H9 (cell line): ENCODE measurements around the gene EPHB2. TPM values are rescaled to one million over a fixed set of nuclear protein-coding genes. Genes with fewer than 3 reads are reported as not detected.

Source experiments
- DNase-seq: peaks from one replicate; pipeline ENCODE4 v3.0.0-alpha.2; 2017
- H2AFZ ChIP-seq: one replicate; pipeline ENCODE4 v1.6.1; 2013; ENCODE audit warnings: mild to moderate bottlenecking, low read length, control low read depth, moderate library complexity
- H2AK5ac ChIP-seq: 2 replicates; pipeline ENCODE4 v1.6.1; 2013; ENCODE audit warnings: low read length, control low read depth, mixed read lengths; ENCODE audit not compliant: insufficient read length
- H2BK120ac ChIP-seq: one replicate; pipeline ENCODE4 v1.6.1; 2013; ENCODE audit warnings: low read depth, mild to moderate bottlenecking, low read length, control low read depth, inconsistent platforms; ENCODE audit not compliant: poor library complexity, severe bottlenecking
- H2BK12ac ChIP-seq: 2 replicates; pipeline ENCODE4 v1.6.1; 2013; ENCODE audit warnings: low read length, control low read depth, mixed read lengths, low read depth; ENCODE audit not compliant: insufficient read length
- H2BK15ac ChIP-seq: 2 replicates; pipeline ENCODE4 v1.6.1; 2013; ENCODE audit warnings: low read depth, low read length, control low read depth
- H2BK20ac ChIP-seq: one replicate; pipeline ENCODE4 v1.6.1; 2013; ENCODE audit warnings: low read depth, mild to moderate bottlenecking, low read length, control low read depth, inconsistent platforms; ENCODE audit not compliant: poor library complexity, severe bottlenecking
- H2BK5ac ChIP-seq: 2 replicates; pipeline ENCODE4 v1.6.1; 2013; ENCODE audit warnings: low read length, control low read depth, mixed read lengths; ENCODE audit not compliant: insufficient read length
- H3K14ac ChIP-seq: 2 replicates; pipeline ENCODE4 v1.6.1; 2013; ENCODE audit warnings: low read length, control low read depth; ENCODE audit not compliant: insufficient read depth
- H3K18ac ChIP-seq: 2 replicates; pipeline ENCODE4 v1.6.1; 2013; ENCODE audit warnings: low read depth, mild to moderate bottlenecking, mixed read lengths, low read length, control low read depth; ENCODE audit not compliant: insufficient read length
- H3K23ac ChIP-seq: 2 replicates; pipeline ENCODE4 v1.6.1; 2013; ENCODE audit warnings: low read length, control low read depth, mixed read lengths, low read depth; ENCODE audit not compliant: insufficient read length
- H3K23me2 ChIP-seq: 2 replicates; pipeline ENCODE4 v1.6.1; 2013; ENCODE audit warnings: low read depth, mild to moderate bottlenecking, mixed read lengths, low read length, control low read depth; ENCODE audit not compliant: insufficient read length, poor library complexity, severe bottlenecking
- H3K27ac ChIP-seq: 2 replicates; pipeline ENCODE4 v1.5.1; 2013; ENCODE audit warnings: low read length, control low read depth, mixed read lengths, low read depth; ENCODE audit not compliant: insufficient read length
- H3K27me3 ChIP-seq: 2 replicates; pipeline ENCODE4 v1.6.1; 2013; ENCODE audit warnings: low read length, control low read depth, inconsistent platforms; ENCODE audit not compliant: insufficient read depth
- H3K4ac ChIP-seq: 2 replicates; pipeline ENCODE4 v1.6.1; 2013; ENCODE audit warnings: low read depth, mild to moderate bottlenecking, control low read depth, inconsistent platforms, low read length, moderate library complexity
- H3K4me1 ChIP-seq: 2 replicates; pipeline ENCODE4 v1.6.1; 2013; ENCODE audit warnings: low read length, control low read depth, inconsistent platforms; ENCODE audit not compliant: insufficient read depth
- H3K4me2 ChIP-seq: 2 replicates; pipeline ENCODE4 v1.6.1; 2013; ENCODE audit warnings: low read length, control low read depth, mixed read lengths; ENCODE audit not compliant: insufficient read length, insufficient read depth
- H3K56ac ChIP-seq: 2 replicates; pipeline ENCODE4 v1.6.1; 2013; ENCODE audit warnings: low read depth, mild to moderate bottlenecking, mixed read lengths, low read length, control low read depth; ENCODE audit not compliant: insufficient read length
- H3K79me1 ChIP-seq: 2 replicates; pipeline ENCODE4 v1.6.1; 2013; ENCODE audit warnings: low read depth, mild to moderate bottlenecking, moderate library complexity, low read length, control low read depth, inconsistent platforms; ENCODE audit not compliant: insufficient read depth, poor library complexity, severe bottlenecking
- H3K79me2 ChIP-seq: 2 replicates; pipeline ENCODE4 v1.6.1; 2013; ENCODE audit warnings: low read length, control low read depth, inconsistent platforms; ENCODE audit not compliant: insufficient read depth
- H3K9ac ChIP-seq: 2 replicates; pipeline ENCODE4 v1.6.1; 2013; ENCODE audit warnings: low read length, control low read depth, mixed read lengths; ENCODE audit not compliant: insufficient read length; ENCODE audit errors: extremely low read depth
- H3K9me3 ChIP-seq: one replicate; pipeline ENCODE4 v1.6.1; 2013; ENCODE audit warnings: low read depth, low read length, inconsistent platforms; ENCODE audit not compliant: control insufficient read depth
- H3T11ph ChIP-seq: one replicate; pipeline ENCODE4 v1.6.1; 2013; ENCODE audit warnings: mild to moderate bottlenecking, low read length, control low read depth, inconsistent platforms
- H4K20me1 ChIP-seq: one replicate; pipeline ENCODE4 v1.6.1; 2013; ENCODE audit not compliant: control insufficient read depth, insufficient read length, insufficient read depth
- H4K5ac ChIP-seq: 2 replicates; pipeline ENCODE4 v1.6.1; 2013; ENCODE audit warnings: low read depth, mild to moderate bottlenecking, mixed read lengths, low read length, control low read depth; ENCODE audit not compliant: insufficient read length
- H4K8ac ChIP-seq: replicated peaks from 2 replicates; pipeline ENCODE4 v1.6.1; 2013; ENCODE audit warnings: low read length, control low read depth, mixed read lengths, low read depth; ENCODE audit not compliant: insufficient read length
- H4K91ac ChIP-seq: 2 replicates; pipeline ENCODE4 v1.6.1; 2013; ENCODE audit warnings: low read depth, mild to moderate bottlenecking, moderate library complexity, mixed read lengths, low read length, control low read depth; ENCODE audit not compliant: insufficient read length
- H3K27ac Mint-ChIP-seq, 3 experiments: 2 replicates in 2 of 3; 3 replicates in 1 of 3; pipeline ENCODE4 v1.8.0; 2020 to 2021; ENCODE audit warnings: mixed read lengths in 3 of 3, mild to moderate bottlenecking in 1 of 3, moderate library complexity in 1 of 3
- H3K27me3 Mint-ChIP-seq: 2 replicates; pipeline ENCODE4 v1.8.0; 2021; ENCODE audit warnings: low read depth, mild to moderate bottlenecking, moderate library complexity, mixed read lengths
- H3K36me3 Mint-ChIP-seq, 3 experiments: 2 replicates in 2 of 3; 3 replicates in 1 of 3; pipeline ENCODE4 v1.8.0; 2020 to 2021; ENCODE audit warnings: low read depth in 3 of 3, mixed read lengths in 3 of 3; ENCODE audit not compliant: insufficient read depth in 1 of 3
- H3K4me1 Mint-ChIP-seq, 2 experiments: 2 replicates each; pipeline ENCODE4 v1.8.0; 2020; ENCODE audit warnings: mixed read lengths in 2 of 2
- H3K4me3 Mint-ChIP-seq, 2 experiments: 2 replicates in 1 of 2; 3 replicates in 1 of 2; pipeline ENCODE4 v1.8.0; 2020 to 2021; ENCODE audit warnings: mild to moderate bottlenecking in 2 of 2, mixed read lengths in 2 of 2, moderate library complexity in 1 of 2
- H3K9me3 Mint-ChIP-seq, 2 experiments: 2 replicates in 1 of 2; 3 replicates in 1 of 2; pipeline ENCODE4 v1.8.0; 2020; ENCODE audit warnings: mild to moderate bottlenecking in 2 of 2, mixed read lengths in 2 of 2, moderate library complexity in 1 of 2
- CTCF ChIP-seq: fragments of 200-600 bp; sonication (generic); conservative IDR thresholded peaks from 3 replicates; pipeline ENCODE4 v1.8.0; 2021; ENCODE audit warnings: antibody characterized with exemption, mild to moderate bottlenecking
- WGBS: extraction: QIAGEN DNeasy Blood & Tissue Kit; methylation state at CpG from one replicate; pipeline ENCODE4 v1.1.7; 2013; ENCODE audit warnings: missing lambda C conversion rate, low lambda C conversion rate, mixed read lengths; ENCODE audit not compliant: insufficient read length; ENCODE audit errors: extremely low coverage; 5-methylcytosine and 5-hydroxymethylcytosine counted together
- total RNA-seq: library from RNA; stranded (reverse); gene quantifications from 2 replicates; pipeline ENCODE4 v1.2.1, GENCODE V29; 2021

The EPHB2 gene
- total RNA-seq, 1 experiment from 2014 or later = 9.5 TPM

- Histone ChIP-seq H4K20me1 (no peaks in the 10 kb centered on the region), H3K18ac (no peak overlapping the region), H3K4me2 (no peak overlapping the region), H2BK12ac (no peak overlapping the region), H3T11ph (no peak overlapping the region), H3K14ac (no peak overlapping the region), H3K4me1 (no peaks in the 10 kb centered on the region), H2BK120ac (no peak overlapping the region), H2AK5ac (no peak overlapping the region), H3K23ac (no peak overlapping the region), H2BK5ac (no peak overlapping the region), H2AFZ (no peak overlapping the region), H3K79me1 (no peaks in the 10 kb centered on the region), H3K56ac (no peak overlapping the region), H4K91ac (no peak overlapping the region), H2BK20ac (no peak overlapping the region), H3K23me2 (no peaks in the 10 kb centered on the region), H2BK15ac (no peak overlapping the region), H3K4ac (no peak overlapping the region), H3K9me3 (no peaks in the 10 kb centered on the region), H4K8ac (no peak overlapping the region), H3K27me3 (no peaks in the 10 kb centered on the region), H3K9ac (no peak overlapping the region), H3K79me2 (no peaks in the 10 kb centered on the region), H4K5ac (no peak overlapping the region), H3K27ac (no peak overlapping the region)
- H3K36me3 Mint-ChIP-seq = no peaks in the 10 kb centered on the region
- no peak overlapping the region for H3K4me3 Mint-ChIP-seq
- no peaks in the 10 kb centered on the region for H3K4me1 Mint-ChIP-seq
- WGBS = no CpG with 5 or more reads among the region's 3 CpGs
- DNase-seq = no peak
- peaks cover under 1% of the 10 kb centered on the region for H3K27me3 Mint-ChIP-seq
- TF ChIP-seq CTCF = no peak
- no peaks in the 10 kb centered on the region for H3K9me3 Mint-ChIP-seq
- H3K27ac Mint-ChIP-seq = no peak overlapping the region
Observed at GRCh38 chr1:22903113-22903512, 192.5 kb downstream of the EPHB2 start.
